Endothelial cell (in vitro differentiated cells): ENCODE data around the gene SECTM1. TPM values are rescaled to one million over a fixed set of nuclear protein-coding genes. Genes with fewer than 3 reads are reported as not detected.

Experiments used
- DNase-seq: peaks from one replicate; pipeline ENCODE4 v3.0.0; 2021; ENCODE audit warnings: low spot score
- H3K27ac Mint-ChIP-seq: one replicate; pipeline ENCODE4 v1.8.0; 2021; ENCODE audit warnings: mixed read lengths, inconsistent platforms; ENCODE audit not compliant: unreplicated experiment
- H3K27me3 Mint-ChIP-seq: one replicate; pipeline ENCODE4 v1.8.0; 2021; ENCODE audit warnings: mild to moderate bottlenecking, moderate library complexity, mixed read lengths, inconsistent platforms; ENCODE audit not compliant: unreplicated experiment
- H3K36me3 Mint-ChIP-seq: one replicate; pipeline ENCODE4 v1.8.0; 2021; ENCODE audit warnings: mild to moderate bottlenecking, low read depth, mixed read lengths, inconsistent platforms; ENCODE audit not compliant: unreplicated experiment
- H3K4me1 Mint-ChIP-seq: one replicate; pipeline ENCODE4 v1.8.0; 2021; ENCODE audit warnings: mild to moderate bottlenecking, mixed read lengths, inconsistent platforms; ENCODE audit not compliant: unreplicated experiment
- H3K4me3 Mint-ChIP-seq: one replicate; pipeline ENCODE4 v1.8.0; 2021; ENCODE audit warnings: mild to moderate bottlenecking, mixed read lengths, inconsistent platforms; ENCODE audit not compliant: unreplicated experiment
- H3K9me3 Mint-ChIP-seq: one replicate; pipeline ENCODE4 v1.8.0; 2021; ENCODE audit warnings: mixed read lengths, inconsistent platforms; ENCODE audit not compliant: unreplicated experiment
- CTCF ChIP-seq: fragments of 200-600 bp; sonication (generic); IDR thresholded peaks from one replicate; pipeline ENCODE4 v1.5.0; 2021; ENCODE audit warnings: antibody characterized with exemption; ENCODE audit not compliant: unreplicated experiment
- total RNA-seq: library from RNA; stranded (reverse); fragmentation: NEBNext Ultra II Directional; extraction: Animal tissue kit (Norgen Biotek cat#: 25700); gene quantifications from one replicate; pipeline ENCODE4 v1.2.1, GENCODE V29; 2021; ENCODE audit not compliant: unreplicated experiment

SECTM1 gene
- total RNA-seq, 1 donor from 2014 or later: not detected

GRCh38 chr17:82303944-82304808 is 29.4 kb downstream of the SECTM1 start:
- Mint-ChIP-seq H3K9me3 (no peaks in the 10 kb centered on the region), H3K4me1 (no peaks in the 10 kb centered on the region), H3K27me3 (peaks cover 8% of the 10 kb centered on the region), H3K4me3 (no peak overlapping the region), H3K27ac (no peak overlapping the region), H3K36me3 (no peaks in the 10 kb centered on the region)
- TF ChIP-seq CTCF: no peak
- DNase-seq: no peak

- no peaks in the 10 kb centered on the region for H3K9me3 Mint-ChIP-seq
- TF ChIP-seq CTCF: no peak
- no peaks in the 10 kb centered on the region for H3K36me3 Mint-ChIP-seq
- H3K27ac Mint-ChIP-seq: no peak overlapping the region
- no peaks in the 10 kb centered on the region for H3K4me1 Mint-ChIP-seq
- H3K27me3 Mint-ChIP-seq: peaks cover 8% of the 10 kb centered on the region
- DNase-seq: no peak
- no peak overlapping the region for H3K4me3 Mint-ChIP-seq
Observed at GRCh38 chr17:82302991-82303943, 30.3 kb downstream of the SECTM1 start.

GRCh38 chr17:82302568-82302963 is 31.0 kb downstream of the SECTM1 start:
- peaks cover 8% of the 10 kb centered on the region for H3K27me3 Mint-ChIP-seq
- DNase-seq: no peak
- no peaks in the 10 kb centered on the region for H3K36me3 Mint-ChIP-seq
- no peak overlapping the region for H3K27ac Mint-ChIP-seq
- H3K9me3 Mint-ChIP-seq: no peaks in the 10 kb centered on the region
- H3K4me1 Mint-ChIP-seq: no peaks in the 10 kb centered on the region
- no peak for TF ChIP-seq CTCF
- no peak overlapping the region for H3K4me3 Mint-ChIP-seq

- Mint-ChIP-seq H3K4me1 (no peaks in the 10 kb centered on the region), H3K9me3 (no peaks in the 10 kb centered on the region), H3K36me3 (no peaks in the 10 kb centered on the region), H3K4me3 (no peak overlapping the region), H3K27me3 (peaks cover 8% of the 10 kb centered on the region), H3K27ac (no peak overlapping the region)
- no peak for TF ChIP-seq CTCF
- DNase-seq: no peak
Observed at GRCh38 chr17:82301916-82302567, 31.5 kb downstream of the SECTM1 start.
